Vagina (tissue), 2 donors: ENCODE measurements around the gene IQSEC1. TPM values are rescaled to one million over a fixed set of nuclear protein-coding genes. Genes with fewer than 3 reads are reported as not detected.
A peak's percentile ranks its signal among the peaks of the same experiment; 100 is the strongest.

ENCODE experiments used
- DNase-seq, 2 donors: peaks; one replicate each; pipeline ENCODE4 v3.0.0-alpha.2; 2017; ENCODE audit errors: extremely low spot score in 2 of 2
- H3K27ac ChIP-seq: fragments of 200-600 bp; sonication (generic); one replicate; pipeline ENCODE4 v1.5.1; 2019
- H3K27me3 ChIP-seq: fragments of 200-600 bp; sonication (generic); one replicate; pipeline ENCODE4 v1.5.1; 2019
- H3K36me3 ChIP-seq, 2 donors: fragments of 200-600 bp; sonication (generic); one replicate each; pipeline ENCODE4 v1.5.1; 2017 to 2019
- H3K4me1 ChIP-seq: fragments of 200-600 bp; sonication (generic); one replicate; pipeline ENCODE4 v1.5.1; 2019
- H3K4me3 ChIP-seq, 2 donors: fragments of 200-600 bp; sonication (generic); 1 replicate in 1 of 2; 2 replicates in 1 of 2; pipeline ENCODE4 v1.5.1; 2016 to 2019
- H3K9me3 ChIP-seq: fragments of 200-600 bp; sonication (generic); one replicate; pipeline ENCODE4 v1.5.1; 2019
- CTCF ChIP-seq, 3 experiments: fragments of 450-650 bp in 2 of 3; fragments of 200-600 bp in 1 of 3; sonication (generic) in 1 of 3; IDR thresholded peaks; one replicate each; pipeline ENCODE4 v1.5.1; 2017 to 2019; ENCODE audit warnings: antibody characterized with exemption in 3 of 3, mild to moderate bottlenecking in 2 of 3, moderate library complexity in 2 of 3
- POLR2A ChIP-seq, 2 donors: fragments of 450-650 bp; IDR thresholded peaks; one replicate each; pipeline ENCODE4 v1.6.1; 2017; ENCODE audit warnings: antibody characterized with exemption in 2 of 2, mild to moderate bottlenecking in 2 of 2, moderate library complexity in 2 of 2
- POLR2AphosphoS5 ChIP-seq, 2 donors: sonication (generic); formaldehyde crosslinking; IDR thresholded peaks; one replicate each; pipeline ENCODE4 v1.9.0; 2017; ENCODE audit warnings: antibody characterized with exemption in 2 of 2, mild to moderate bottlenecking in 2 of 2, low read depth in 1 of 2; ENCODE audit not compliant: insufficient read depth in 1 of 2
- intact Hi-C: fragments of 100-400 bp; cut with DNase I; formaldehyde crosslinking; loops from one replicate; pipeline ENCODE4 v1.15.1; 2023
- total RNA-seq: library from RNA; depleted of rRNA; stranded (reverse); fragments of >200 nt; gene quantifications from one replicate; pipeline ENCODE4 v1.2.3, GENCODE V29; 2016

IQSEC1 gene
- total RNA-seq, 1 donor from 2014 or later: 34.9 TPM

DNA sequence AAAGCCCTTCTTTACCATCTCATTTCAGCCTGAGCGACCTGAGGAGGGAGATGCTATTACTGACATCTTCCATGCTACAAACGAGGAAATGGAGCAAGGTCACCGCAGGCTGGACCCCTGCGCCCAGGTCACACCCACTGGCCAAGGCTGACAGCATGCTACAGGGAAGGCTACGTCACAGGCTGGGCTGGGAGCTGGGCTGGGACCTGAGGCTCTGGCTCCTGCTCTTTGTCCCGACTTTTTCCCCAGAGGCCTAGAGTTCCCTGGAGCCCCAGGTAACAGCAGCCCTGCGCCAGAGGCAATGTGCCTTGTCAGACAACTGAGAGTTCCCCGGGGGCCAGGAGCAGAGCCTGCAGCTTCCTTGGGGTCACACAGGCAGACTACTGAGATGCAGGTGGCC is 87.2 kb downstream of the IQSEC1 start:
- Histone ChIP-seq H3K27ac (no peak overlapping the region), H3K4me1 (peaks cover 7% of the 10 kb centered on the region), H3K4me3 (no peak overlapping the region), H3K9me3 (no peaks in the 10 kb centered on the region), H3K27me3 (no peaks in the 10 kb centered on the region), H3K36me3 (no peaks in the 10 kb centered on the region)
- no peak for TF ChIP-seq POLR2A (IDR thresholded peaks at IDR 0.05)
- TF ChIP-seq CTCF (IDR thresholded peaks at IDR 0.05): no peak
- TF ChIP-seq POLR2AphosphoS5 (IDR thresholded peaks at IDR 0.05; ENCODE audit: insufficient read depth in 1 of 2, low read depth in 1 of 2): no peak
- DNase-seq: no peak
- intact Hi-C loops: no loop called here

DNA sequence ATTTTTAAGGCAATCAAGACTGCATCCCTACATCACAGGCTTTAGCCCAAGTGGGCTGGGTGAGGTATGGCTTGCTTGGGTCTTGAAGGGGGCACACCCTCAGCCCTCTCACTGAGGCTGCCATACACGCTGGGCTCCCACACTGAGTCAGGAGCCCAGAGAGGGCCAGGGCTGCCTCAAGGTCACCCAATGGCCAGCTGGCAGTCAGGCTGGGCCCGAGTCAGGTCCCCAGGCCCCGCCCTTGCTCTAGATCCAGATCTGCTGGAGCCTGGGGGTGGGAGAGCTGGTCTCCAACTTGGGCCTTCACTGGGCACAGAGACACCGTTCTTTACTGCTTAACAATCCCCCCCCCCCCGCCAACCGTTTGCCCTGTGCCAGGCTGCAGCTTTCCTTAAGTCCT is 88.1 kb downstream of the IQSEC1 start:
- intact Hi-C loops: no loop called here
- no peak overlapping the region for H3K27ac ChIP-seq
- no peaks in the 10 kb centered on the region for H3K27me3 ChIP-seq
- H3K9me3 ChIP-seq: no peaks in the 10 kb centered on the region
- DNase-seq: no peak
- peaks cover 7% of the 10 kb centered on the region for H3K4me1 ChIP-seq
- TF ChIP-seq POLR2A (IDR thresholded peaks at IDR 0.05) (no peak), POLR2AphosphoS5 (IDR thresholded peaks at IDR 0.05; ENCODE audit: insufficient read depth in 1 of 2, low read depth in 1 of 2) (no peak), CTCF (IDR thresholded peaks at IDR 0.05) (no peak)
- H3K4me3 ChIP-seq: no peak overlapping the region
- no peaks in the 10 kb centered on the region for H3K36me3 ChIP-seq

DNA sequence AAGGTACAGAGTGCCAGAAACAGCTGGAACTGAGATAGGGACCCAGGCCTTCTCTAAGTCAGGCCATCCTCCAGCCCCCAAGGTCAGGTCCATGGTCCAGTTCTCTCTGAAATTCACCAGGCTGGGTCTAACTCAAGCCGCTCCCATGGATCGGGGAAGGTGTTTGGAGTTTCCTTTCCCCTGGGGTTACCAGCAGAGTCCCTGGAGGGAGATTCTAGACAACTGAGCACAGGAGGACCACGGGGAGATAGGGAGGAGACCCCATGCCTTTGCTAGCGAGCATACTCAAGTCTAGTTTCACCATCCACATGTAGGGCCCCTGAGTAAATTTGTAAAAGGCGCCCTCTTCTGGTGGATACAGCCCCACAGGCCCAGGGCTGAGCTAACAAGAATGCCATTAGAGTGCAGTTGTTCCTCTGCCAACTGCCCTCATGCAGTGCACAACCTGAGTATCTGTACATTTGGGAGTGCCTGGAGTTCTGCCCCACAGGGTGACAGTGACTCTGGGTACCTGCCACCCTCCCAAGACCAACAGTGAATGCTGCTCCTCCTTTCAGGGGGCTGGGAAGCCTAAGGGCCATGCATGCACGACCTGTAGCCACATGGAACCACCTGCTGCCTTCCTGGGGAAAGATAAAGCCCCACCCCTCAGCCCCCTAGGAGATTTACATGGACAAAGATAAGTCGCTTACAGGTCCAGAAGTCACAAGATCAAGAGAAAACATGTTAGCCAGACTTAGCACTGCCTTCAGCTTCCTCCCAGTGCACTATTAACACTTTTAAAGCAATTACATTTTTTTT is 89.0 kb downstream of the IQSEC1 start:
- Histone ChIP-seq H3K27me3 (no peaks in the 10 kb centered on the region), H3K4me3 (no peak overlapping the region), H3K27ac (no peak overlapping the region), H3K9me3 (no peaks in the 10 kb centered on the region), H3K4me1 (peaks cover 7% of the 10 kb centered on the region), H3K36me3 (no peaks in the 10 kb centered on the region)
- intact Hi-C loops: no loop called here
- no peak for DNase-seq
- TF ChIP-seq POLR2A (IDR thresholded peaks at IDR 0.05) (no peak), CTCF (IDR thresholded peaks at IDR 0.05) (peak in 1 of 3 experiments; percentile 45), POLR2AphosphoS5 (IDR thresholded peaks at IDR 0.05; ENCODE audit: insufficient read depth in 1 of 2, low read depth in 1 of 2) (no peak)

GRCh38 chr3:12983319-12983718 is 89.9 kb downstream of the IQSEC1 start:
- no peaks in the 10 kb centered on the region for H3K36me3 ChIP-seq
- intact Hi-C loops: no loop called here
- H3K27ac ChIP-seq: no peak overlapping the region
- no peak overlapping the region for H3K4me3 ChIP-seq
- peaks cover 7% of the 10 kb centered on the region for H3K4me1 ChIP-seq
- no peaks in the 10 kb centered on the region for H3K9me3 ChIP-seq
- no peak for DNase-seq
- TF ChIP-seq POLR2AphosphoS5 (IDR thresholded peaks at IDR 0.05; ENCODE audit: insufficient read depth in 1 of 2, low read depth in 1 of 2) (no peak), POLR2A (IDR thresholded peaks at IDR 0.05) (no peak), CTCF (IDR thresholded peaks at IDR 0.05) (no peak)
- H3K27me3 ChIP-seq: no peaks in the 10 kb centered on the region

DNA sequence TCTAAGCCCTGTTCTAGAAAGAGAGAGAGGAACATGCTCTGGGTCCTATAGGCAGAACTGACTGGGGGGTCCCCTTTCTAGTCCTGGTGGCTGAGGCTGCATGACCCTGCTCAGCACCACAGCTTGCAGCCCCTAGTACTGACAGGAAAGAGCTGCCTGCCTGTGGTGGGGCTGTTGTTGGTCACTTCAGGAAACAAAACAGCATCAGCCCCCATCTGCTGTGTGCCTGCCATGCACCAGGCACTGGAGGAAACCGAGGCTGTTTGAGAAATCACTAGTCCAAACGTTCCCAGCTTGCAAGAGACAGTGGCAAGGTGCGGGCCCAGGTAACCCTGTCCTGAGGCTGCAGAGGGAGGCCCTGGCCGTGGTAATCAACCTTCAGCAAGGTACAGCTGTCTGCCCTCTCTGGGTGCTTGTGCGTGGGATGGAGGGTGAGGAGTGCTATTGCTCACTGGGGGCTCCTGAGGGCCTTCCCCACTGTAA is 90.6 kb downstream of the IQSEC1 start:
- TF ChIP-seq CTCF (IDR thresholded peaks at IDR 0.05) (no peak), POLR2AphosphoS5 (IDR thresholded peaks at IDR 0.05; ENCODE audit: insufficient read depth in 1 of 2, low read depth in 1 of 2) (no peak), POLR2A (IDR thresholded peaks at IDR 0.05) (no peak)
- Histone ChIP-seq H3K36me3 (no peaks in the 10 kb centered on the region), H3K4me3 (no peak overlapping the region), H3K27ac (no peak overlapping the region), H3K9me3 (no peaks in the 10 kb centered on the region), H3K27me3 (no peaks in the 10 kb centered on the region), H3K4me1 (peaks cover 7% of the 10 kb centered on the region)
- intact Hi-C loops: no loop called here
- DNase-seq: no peak
